K562 (cell line): ENCODE measurements around the gene SLC25A21. TPM values are rescaled to one million over a fixed set of nuclear protein-coding genes. Genes with fewer than 3 reads are reported as not detected.

Source experiments
- polyA plus RNA-seq, 8 experiments: library from polyadenylated mRNA; depleted of rRNA in 4 of 8; stranded (reverse) in 5 of 8; unstranded in 3 of 8; fragments of >200 nt; fragmentation: Nextera tagmentation in 2 of 8; fragmentation: Illumina TruSeq in 1 of 8; extraction: Ambion mirVana in 2 of 8; extraction: Trizol in 1 of 8; gene quantifications; 2 replicates each; pipeline versions ENCODE4 v1.2.1 to v1.2.3, GENCODE V29; 2011 to 2014; ENCODE audit warnings: inconsistent platforms in 1 of 8, missing spikeins in 1 of 8
- total RNA-seq, 7 experiments: library from RNA; depleted of rRNA in 6 of 7; stranded (reverse); fragments of >200 nt in 6 of 7; fragmentation: Illumina TruSeq in 2 of 7; extraction: Trizol in 2 of 7; gene quantifications; 2 replicates each; pipeline versions ENCODE4 v1.2.1 to v1.2.3, GENCODE V29; 2011 to 2021; ENCODE audit warnings: low replicate concordance in 1 of 7
- TF ChIP-seq, protein P1 (sequence below), 2 experiments: fragments of 450-650 bp; formaldehyde crosslinking in 1 of 2; IDR thresholded peaks; 2 replicates each; pipeline versions ENCODE4 v1.4.0 to v1.6.1; 2014 to 2020; ENCODE audit warnings: mild to moderate bottlenecking in 2 of 2, borderline replicate concordance in 1 of 2, low read depth in 1 of 2
- TF ChIP-seq, protein P2 (sequence below), 3 experiments: IDR thresholded peaks in 2 of 3; conservative IDR thresholded peaks in 1 of 3; 2 replicates each; pipeline ENCODE4 v1.5.1; 2011 to 2012; ENCODE audit warnings: low read length in 3 of 3, mild to moderate bottlenecking in 3 of 3, control low read depth in 2 of 3, improper control_type of control experiment in 1 of 3, inconsistent platforms in 1 of 3, low read depth in 1 of 3, mixed read lengths in 1 of 3, moderate library complexity in 1 of 3; ENCODE audit not compliant: insufficient read depth in 2 of 3

SLC25A21 gene
- total and polyA plus RNA-seq, 9 of the 15 experiments (the other 6 are each of a cell fraction or from before 2014, with no cell fraction given), result 15.2 to 46.7 (median 28.7) TPM

DNA sequence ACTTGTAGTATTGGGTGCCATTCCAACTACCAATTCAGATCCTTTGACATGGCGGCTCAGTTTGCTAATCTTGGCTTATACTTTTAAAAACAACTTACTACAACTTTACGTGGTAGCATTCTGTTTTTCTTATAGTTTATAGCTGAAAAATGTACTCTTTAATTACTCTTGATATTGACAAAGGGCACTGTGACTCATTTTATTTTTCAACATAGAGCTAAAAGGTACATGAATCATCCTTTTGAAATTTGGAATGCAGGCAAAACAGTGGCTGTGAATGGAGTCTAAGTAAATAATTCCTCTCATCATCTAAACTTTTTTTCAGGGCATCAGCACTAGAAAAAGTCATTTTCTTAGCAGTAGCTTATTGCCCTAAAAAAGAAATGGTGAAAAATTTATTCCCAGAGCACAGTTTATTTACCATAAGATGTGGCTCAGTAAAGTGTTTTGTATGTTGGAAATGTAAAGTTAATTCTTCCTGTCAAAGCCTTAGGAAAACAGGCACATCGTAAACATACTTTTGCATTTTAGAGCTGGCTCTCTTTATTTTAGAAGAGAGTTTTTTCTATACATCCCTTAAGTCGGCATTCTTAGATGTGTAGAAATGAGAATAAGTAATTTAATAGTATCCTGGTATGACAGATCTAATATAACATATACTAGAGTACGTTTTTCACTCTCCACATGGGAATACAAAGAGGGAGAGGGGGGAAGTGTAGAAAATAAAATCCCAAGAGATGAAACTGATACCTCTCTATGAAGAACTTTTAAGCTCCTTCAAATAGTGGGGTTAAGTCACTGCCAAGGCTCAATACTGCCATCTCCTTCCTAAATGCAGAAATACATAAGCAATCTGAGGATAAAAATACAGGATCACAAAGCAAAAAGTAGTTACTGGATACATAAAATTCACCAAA is 55.2 kb downstream of the SLC25A21 start (continued):
- TF ChIP-seq, protein P1, sequence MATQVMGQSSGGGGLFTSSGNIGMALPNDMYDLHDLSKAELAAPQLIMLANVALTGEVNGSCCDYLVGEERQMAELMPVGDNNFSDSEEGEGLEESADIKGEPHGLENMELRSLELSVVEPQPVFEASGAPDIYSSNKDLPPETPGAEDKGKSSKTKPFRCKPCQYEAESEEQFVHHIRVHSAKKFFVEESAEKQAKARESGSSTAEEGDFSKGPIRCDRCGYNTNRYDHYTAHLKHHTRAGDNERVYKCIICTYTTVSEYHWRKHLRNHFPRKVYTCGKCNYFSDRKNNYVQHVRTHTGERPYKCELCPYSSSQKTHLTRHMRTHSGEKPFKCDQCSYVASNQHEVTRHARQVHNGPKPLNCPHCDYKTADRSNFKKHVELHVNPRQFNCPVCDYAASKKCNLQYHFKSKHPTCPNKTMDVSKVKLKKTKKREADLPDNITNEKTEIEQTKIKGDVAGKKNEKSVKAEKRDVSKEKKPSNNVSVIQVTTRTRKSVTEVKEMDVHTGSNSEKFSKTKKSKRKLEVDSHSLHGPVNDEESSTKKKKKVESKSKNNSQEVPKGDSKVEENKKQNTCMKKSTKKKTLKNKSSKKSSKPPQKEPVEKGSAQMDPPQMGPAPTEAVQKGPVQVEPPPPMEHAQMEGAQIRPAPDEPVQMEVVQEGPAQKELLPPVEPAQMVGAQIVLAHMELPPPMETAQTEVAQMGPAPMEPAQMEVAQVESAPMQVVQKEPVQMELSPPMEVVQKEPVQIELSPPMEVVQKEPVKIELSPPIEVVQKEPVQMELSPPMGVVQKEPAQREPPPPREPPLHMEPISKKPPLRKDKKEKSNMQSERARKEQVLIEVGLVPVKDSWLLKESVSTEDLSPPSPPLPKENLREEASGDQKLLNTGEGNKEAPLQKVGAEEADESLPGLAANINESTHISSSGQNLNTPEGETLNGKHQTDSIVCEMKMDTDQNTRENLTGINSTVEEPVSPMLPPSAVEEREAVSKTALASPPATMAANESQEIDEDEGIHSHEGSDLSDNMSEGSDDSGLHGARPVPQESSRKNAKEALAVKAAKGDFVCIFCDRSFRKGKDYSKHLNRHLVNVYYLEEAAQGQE (IDR thresholded peaks at IDR 0.05; ENCODE audit: borderline replicate concordance), result peak; percentile 58; the same call in 1 of the 2 replicates
- TF ChIP-seq, protein P1 (CRISPR knock-in tag; IDR thresholded peaks at IDR 0.05; ENCODE audit: low read depth), result no peak
- TF ChIP-seq, protein P2, sequence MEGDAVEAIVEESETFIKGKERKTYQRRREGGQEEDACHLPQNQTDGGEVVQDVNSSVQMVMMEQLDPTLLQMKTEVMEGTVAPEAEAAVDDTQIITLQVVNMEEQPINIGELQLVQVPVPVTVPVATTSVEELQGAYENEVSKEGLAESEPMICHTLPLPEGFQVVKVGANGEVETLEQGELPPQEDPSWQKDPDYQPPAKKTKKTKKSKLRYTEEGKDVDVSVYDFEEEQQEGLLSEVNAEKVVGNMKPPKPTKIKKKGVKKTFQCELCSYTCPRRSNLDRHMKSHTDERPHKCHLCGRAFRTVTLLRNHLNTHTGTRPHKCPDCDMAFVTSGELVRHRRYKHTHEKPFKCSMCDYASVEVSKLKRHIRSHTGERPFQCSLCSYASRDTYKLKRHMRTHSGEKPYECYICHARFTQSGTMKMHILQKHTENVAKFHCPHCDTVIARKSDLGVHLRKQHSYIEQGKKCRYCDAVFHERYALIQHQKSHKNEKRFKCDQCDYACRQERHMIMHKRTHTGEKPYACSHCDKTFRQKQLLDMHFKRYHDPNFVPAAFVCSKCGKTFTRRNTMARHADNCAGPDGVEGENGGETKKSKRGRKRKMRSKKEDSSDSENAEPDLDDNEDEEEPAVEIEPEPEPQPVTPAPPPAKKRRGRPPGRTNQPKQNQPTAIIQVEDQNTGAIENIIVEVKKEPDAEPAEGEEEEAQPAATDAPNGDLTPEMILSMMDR (IDR thresholded peaks at IDR 0.05 in 2 of 3, conservative IDR thresholded peaks at IDR 0.05 in 1 of 3; ENCODE audit: insufficient read depth in 2 of 3, low read depth in 1 of 3, low read length in 3 of 3), result peak; percentile 16 to 50 (median 24); a peak in 3 of 6 replicates
